Skin of body (tissue), 2 donors: ENCODE data around the gene MUSK. TPM values are rescaled to one million over a fixed set of nuclear protein-coding genes. Genes with fewer than 3 reads are reported as not detected.
"Not testable (repeated sequence)": the region's sequence is repeated elsewhere in the genome, so short reads cannot be mapped to it uniquely, and the experiment has no call there.

ENCODE experiments used
- DNase-seq: peaks from one replicate; lab custom pipeline; 2025; lab: John Stamatoyannopoulos, UW
- total RNA-seq: library from RNA; depleted of rRNA; stranded (reverse); fragments of >200 nt; gene quantifications from one replicate; pipeline ENCODE4 v1.2.3, GENCODE V29; 2014

Gene MUSK
- total RNA-seq, 1 donor from 2014 or later, result 1.1 TPM

- no peak for DNase-seq
Measured at GRCh38 chr9:110691002-110691549, 22.5 kb downstream of the MUSK start.

- DNase-seq, result not testable (repeated sequence)
Measured at GRCh38 chr9:110695846-110696245, 27.3 kb downstream of the MUSK start.

GRCh38 chr9:110700953-110701352 is 32.4 kb downstream of the MUSK start:
- no peak for DNase-seq

GRCh38 chr9:110703669-110704068 is 35.1 kb downstream of the MUSK start:
- DNase-seq, result no peak

GRCh38 chr9:110707419-110707818 is 38.8 kb downstream of the MUSK start:
- DNase-seq, result no peak

GRCh38 chr9:110710420-110710819 is 41.8 kb downstream of the MUSK start:
- DNase-seq, result no peak

GRCh38 chr9:110712955-110713354 is 44.4 kb downstream of the MUSK start:
- no peak for DNase-seq

GRCh38 chr9:110714314-110714713 is 45.7 kb downstream of the MUSK start:
- DNase-seq, result no peak

- DNase-seq, result no peak
Measured at GRCh38 chr9:110728058-110728457, 59.5 kb downstream of the MUSK start.

- DNase-seq, result no peak
Measured at GRCh38 chr9:110729641-110730040, 61.0 kb downstream of the MUSK start.

GRCh38 chr9:110731437-110732028 is 62.9 kb downstream of the MUSK start:
- no peak for DNase-seq

GRCh38 chr9:110738982-110739381 is 70.4 kb downstream of the MUSK start:
- no peak for DNase-seq

- peak; percentile 78 for DNase-seq
Measured at GRCh38 chr9:110742741-110743371, 74.3 kb downstream of the MUSK start.

GRCh38 chr9:110744715-110745384 is 76.3 kb downstream of the MUSK start:
- peak; percentile 41 for DNase-seq

- peak; percentile 10 for DNase-seq
Measured at GRCh38 chr9:110745676-110746075, 77.1 kb downstream of the MUSK start.

- no peak for DNase-seq
Measured at GRCh38 chr9:110746211-110746930, 77.8 kb downstream of the MUSK start.

GRCh38 chr9:110748251-110748893 is 79.8 kb downstream of the MUSK start:
- DNase-seq, result no peak

- peak; percentile 20 for DNase-seq
Measured at GRCh38 chr9:110750272-110750671, 81.7 kb downstream of the MUSK start.

- no peak for DNase-seq
Measured at GRCh38 chr9:110751971-110752370, 83.4 kb downstream of the MUSK start.

- no peak for DNase-seq
Measured at GRCh38 chr9:110752766-110753165, 84.2 kb downstream of the MUSK start.

- no peak for DNase-seq
Measured at GRCh38 chr9:110753731-110754231, 85.2 kb downstream of the MUSK start.
